Kidney epithelial cell (primary cell): ENCODE data around the gene CRYGB. TPM values are rescaled to one million over a fixed set of nuclear protein-coding genes. Genes with fewer than 3 reads are reported as not detected.

Experiments
- DNase-seq: peaks from one replicate; pipeline ENCODE4 v3.0.0-alpha.2; 2010; ENCODE audit warnings: low read depth
- H3K27me3 ChIP-seq: 2 replicates; pipeline ENCODE4 v1.6.0; 2011; ENCODE audit warnings: low read length; ENCODE audit not compliant: control insufficient read depth, insufficient read depth
- H3K36me3 ChIP-seq: 2 replicates; pipeline ENCODE4 v1.5.1; 2011; ENCODE audit warnings: low read length; ENCODE audit not compliant: control insufficient read depth, insufficient read depth
- H3K4me3 ChIP-seq: 2 replicates; pipeline ENCODE4 v1.5.1; 2011; ENCODE audit warnings: low read depth, mild to moderate bottlenecking, control low read depth, low read length
- CTCF ChIP-seq: IDR thresholded peaks from 2 replicates; pipeline ENCODE4 v1.5.1; 2011; ENCODE audit warnings: mild to moderate bottlenecking, moderate library complexity, low read length, control low read depth, inconsistent platforms; ENCODE audit not compliant: insufficient read depth, poor library complexity, severe bottlenecking
- total RNA-seq: library from RNA; depleted of rRNA; stranded (reverse); fragments of >200 nt; gene quantifications from 2 replicates; pipeline ENCODE4 v1.2.3, GENCODE V29; 2015

The CRYGB gene
- total RNA-seq, 1 donor from 2014 or later: not detected

- Histone ChIP-seq H3K4me3 (no peak overlapping the region), H3K27me3 (peaks cover 2% of the 10 kb centered on the region), H3K36me3 (no peaks in the 10 kb centered on the region)
- no peak for DNase-seq
- TF ChIP-seq CTCF: peak; percentile 15
Measured at GRCh38 chr2:208148803-208149202, 2.8 kb upstream of the CRYGB start.

- Histone ChIP-seq H3K4me3 (no peak overlapping the region), H3K27me3 (peaks cover 2% of the 10 kb centered on the region), H3K36me3 (no peaks in the 10 kb centered on the region)
- no peak for TF ChIP-seq CTCF
- no peak for DNase-seq
Measured at GRCh38 chr2:208147759-208148158, 1.8 kb upstream of the CRYGB start.

GRCh38 chr2:208147008-208147407, 1.1 kb upstream of the CRYGB start:
- Histone ChIP-seq H3K36me3 (no peaks in the 10 kb centered on the region), H3K27me3 (peaks cover 2% of the 10 kb centered on the region), H3K4me3 (no peak overlapping the region)
- DNase-seq: no peak
- TF ChIP-seq CTCF: no peak

GRCh38 chr2:208142925-208143799, 2.8 kb downstream of the CRYGB start:
- no peak overlapping the region for H3K4me3 ChIP-seq
- no peak for DNase-seq
- H3K36me3 ChIP-seq: no peaks in the 10 kb centered on the region
- TF ChIP-seq CTCF: no peak
- H3K27me3 ChIP-seq: peaks cover 2% of the 10 kb centered on the region

- Histone ChIP-seq H3K36me3 (no peaks in the 10 kb centered on the region), H3K4me3 (no peak overlapping the region), H3K27me3 (peaks cover 2% of the 10 kb centered on the region)
- no peak for TF ChIP-seq CTCF
- DNase-seq: no peak
Measured at GRCh38 chr2:208142240-208142924, 3.6 kb downstream of the CRYGB start.
